Measurements from ENCODE around the gene NSD2. TPM values are rescaled to one million over a fixed set of nuclear protein-coding genes. Genes with fewer than 3 reads are reported as not detected.
"Not testable (repeated sequence)": the region's sequence is repeated elsewhere in the genome, so short reads cannot be mapped to it uniquely, and the experiment has no call there.

NSD2 gene
- total RNA-seq, 2 donors from 2014 or later, result 80.1 to 176 TPM

GRCh38 chr4:1831331-1831730, 39.9 kb upstream of the NSD2 start:
- H3K9ac ChIP-seq (ENCODE audit: low read depth in 2 of 2, low read length in 2 of 2), result no peak overlapping the region
- H3K27me3 ChIP-seq, result no peaks in the 10 kb centered on the region

GRCh38 chr4:1832690-1833089, 38.5 kb upstream of the NSD2 start:
- Histone ChIP-seq H3K4me3 (no peak overlapping the region), H3K27ac (no peak overlapping the region), H3K9ac (ENCODE audit: low read depth in 2 of 2, low read length in 2 of 2) (no peak overlapping the region), H3K27me3 (no peaks in the 10 kb centered on the region), H3K9me3 (no peaks in the 10 kb centered on the region), H3K4me1 (no peaks in the 10 kb centered on the region), H3K36me3 (peaks cover 7% of the 10 kb centered on the region)
- TF ChIP-seq CTCF (IDR thresholded peaks at IDR 0.05), result no peak
- intact Hi-C loops (cut with DNase I), result loop anchor here (10.0 kb wide), 1 partner anchor 362 kb away; no protein-coding TSS in a partner anchor
- DNase-seq, result no peak

More at GRCh38 chr4:1831331-1831730, 39.9 kb upstream of the NSD2 start:
- Histone ChIP-seq H3K4me1 (no peaks in the 10 kb centered on the region), H3K36me3 (peaks cover 7% of the 10 kb centered on the region), H3K9me3 (no peaks in the 10 kb centered on the region), H3K4me3 (no peak overlapping the region), H3K27ac (no peak overlapping the region)
- intact Hi-C loops (cut with DNase I), result loop anchor here (10.0 kb wide), 1 partner anchor 363 kb away; no protein-coding TSS in a partner anchor
- no peak for TF ChIP-seq CTCF (IDR thresholded peaks at IDR 0.05)
- no peak for DNase-seq

- TF ChIP-seq CTCF (IDR thresholded peaks at IDR 0.05), result no peak
- Histone ChIP-seq H3K9me3 (no peaks in the 10 kb centered on the region), H3K36me3 (peaks cover 7% of the 10 kb centered on the region), H3K4me1 (no peaks in the 10 kb centered on the region), H3K27ac (no peak overlapping the region), H3K9ac (ENCODE audit: low read depth in 2 of 2, low read length in 2 of 2) (no peak overlapping the region), H3K27me3 (no peaks in the 10 kb centered on the region), H3K4me3 (no peak overlapping the region)
- no peak for DNase-seq
- intact Hi-C loops (cut with DNase I), result loop anchor here (10.0 kb wide), 1 partner anchor 361 kb away; no protein-coding TSS in a partner anchor
Measured at GRCh38 chr4:1833307-1834046, 37.7 kb upstream of the NSD2 start.

- Histone ChIP-seq H3K27me3 (no peaks in the 10 kb centered on the region), H3K36me3 (peaks cover 7% of the 10 kb centered on the region), H3K9ac (ENCODE audit: low read depth in 2 of 2, low read length in 2 of 2) (no peak overlapping the region), H3K4me1 (no peaks in the 10 kb centered on the region), H3K4me3 (no peak overlapping the region), H3K9me3 (no peaks in the 10 kb centered on the region), H3K27ac (no peak overlapping the region)
- no peak for DNase-seq
- TF ChIP-seq CTCF (IDR thresholded peaks at IDR 0.05), result no peak
- intact Hi-C loops (cut with DNase I), result loop anchor here (10.0 kb wide), 1 partner anchor 361 kb away; no protein-coding TSS in a partner anchor
Measured at GRCh38 chr4:1834047-1834775, 37.0 kb upstream of the NSD2 start.

- H3K9me3 ChIP-seq; H3K27ac ChIP-seq; H3K27me3 ChIP-seq; H3K36me3 ChIP-seq; DNase-seq; H3K9ac ChIP-seq (ENCODE audit: low read depth in 2 of 2, low read length in 2 of 2); H3K4me1 ChIP-seq; H3K4me3 ChIP-seq: not testable (repeated sequence)
- intact Hi-C loops (cut with DNase I), result loop anchor here (10.0 kb wide), 1 partner anchor 359 kb away; no protein-coding TSS in a partner anchor
Measured at GRCh38 chr4:1835836-1836235, 35.4 kb upstream of the NSD2 start.
